ENCODE data around the gene DHCR7. TPM values are rescaled to one million over a fixed set of nuclear protein-coding genes. Genes with fewer than 3 reads are reported as not detected.

The DHCR7 gene
- total and polyA plus RNA-seq, 7 donors, result 4.9 to 15.1 (median 8.4) TPM

GRCh38 chr11:71453037-71453917, 5.1 kb upstream of the DHCR7 start, which contains the start of gene NADSYN1:
Gene NADSYN1 (plus strand): TSS chr11:71453203. CDS start chr11:71453297, 94 bp downstream.
- DNase-seq, result peak; percentile 97 to 99
- WGBS, 3 donors, result 1 to 2% (median 2%) methylated on average over 47 to 61 of the region's 61 CpGs
- H3K9me3 ChIP-seq, result no peaks in the 10 kb centered on the region
- H3K4me1 ChIP-seq, result peaks cover 16% of the 10 kb centered on the region
- H3K36me3 ChIP-seq (ENCODE audit: insufficient read depth in 1 of 2, low read depth in 1 of 2), result peaks cover 3 to 36% of the 10 kb centered on the region in 2 donors
- peak within 1 kb of the TSS; percentile 87 for H3K4me3 ChIP-seq
- intact Hi-C loops (cut with DNase I), result loop anchor here in 1 of 2 donors (10.0 kb wide), 1 partner anchor 1178 kb away; the partner anchor contains the start of gene PPFIA1
- peak; percentile 91 to 93 (median 91) for ATAC-seq
- no peaks in the 10 kb centered on the region for H3K27me3 ChIP-seq (ENCODE audit: insufficient read depth in 3 of 3, low read length in 2 of 3)
- peak within 1 kb of the TSS; percentile 80 for H3K27ac ChIP-seq
- TF ChIP-seq CTCF (IDR thresholded peaks at IDR 0.05), result no peak

GRCh38 chr11:71452199-71453036, 4.2 kb upstream of the DHCR7 start:
- intact Hi-C loops (cut with DNase I), result loop anchor here in 1 of 2 donors (10.0 kb wide), 1 partner anchor 1178 kb away; the partner anchor contains the start of gene PPFIA1
- peak in 1 of 4 donors; percentile 30 for ATAC-seq
- Histone ChIP-seq H3K4me1 (peaks cover 16% of the 10 kb centered on the region), H3K4me3 (peak overlapping the region; percentile 87), H3K27me3 (ENCODE audit: insufficient read depth in 3 of 3, low read length in 2 of 3) (no peaks in the 10 kb centered on the region), H3K27ac (peak overlapping the region; percentile 80), H3K9me3 (no peaks in the 10 kb centered on the region), H3K36me3 (ENCODE audit: insufficient read depth in 1 of 2, low read depth in 1 of 2) (peaks cover 3 to 27% of the 10 kb centered on the region in 2 donors)
- 4 to 11% (median 9%) methylated on average over 37 to 40 of the region's 40 CpGs for WGBS, 3 donors
- no peak for TF ChIP-seq CTCF (IDR thresholded peaks at IDR 0.05)
- peak in 1 of 2 donors; percentile 66 for DNase-seq

GRCh38 chr11:71451596-71452198, 3.5 kb upstream of the DHCR7 start:
- WGBS, 3 donors, result 60 to 65% (median 62%) methylated on average over 9 of the region's 9 CpGs
- H3K9me3 ChIP-seq, result no peaks in the 10 kb centered on the region
- TF ChIP-seq CTCF (IDR thresholded peaks at IDR 0.05), result no peak
- peak overlapping the region; percentile 80 for H3K27ac ChIP-seq
- peaks cover 16% of the 10 kb centered on the region for H3K4me1 ChIP-seq
- peak in 1 of 2 donors; percentile 49 for DNase-seq
- intact Hi-C loops (cut with DNase I), result loop anchor here in 1 of 2 donors (10.0 kb wide), 1 partner anchor 1177 kb away; the partner anchor contains the start of gene PPFIA1
- peak overlapping the region; percentile 87 for H3K4me3 ChIP-seq
- no peak for ATAC-seq
- no peaks in the 10 kb centered on the region for H3K27me3 ChIP-seq (ENCODE audit: insufficient read depth in 3 of 3, low read length in 2 of 3)
- H3K36me3 ChIP-seq (ENCODE audit: insufficient read depth in 1 of 2, low read depth in 1 of 2), result peaks cover 3 to 20% of the 10 kb centered on the region in 2 donors

- H3K27ac ChIP-seq, result peak overlapping the region; percentile 11
- WGBS, 3 donors, result 77 to 88% (median 81%) methylated on average over 3 of the region's 3 CpGs
- TF ChIP-seq CTCF (IDR thresholded peaks at IDR 0.05), result no peak
These were observed 2.7 kb upstream of the DHCR7 start for GRCh38 chr11:71450939-71451338.

More at GRCh38 chr11:71450939-71451338, 2.7 kb upstream of the DHCR7 start:
- DNase-seq (no peak), ATAC-seq (no peak)
- H3K9me3 ChIP-seq, result no peaks in the 10 kb centered on the region
- peaks cover 0 to 12% of the 10 kb centered on the region in 2 donors for H3K36me3 ChIP-seq (ENCODE audit: insufficient read depth in 1 of 2, low read depth in 1 of 2)
- H3K4me3 ChIP-seq, result no peak overlapping the region
- H3K27me3 ChIP-seq (ENCODE audit: insufficient read depth in 3 of 3, low read length in 2 of 3), result no peaks in the 10 kb centered on the region
- H3K4me1 ChIP-seq, result peaks cover 16% of the 10 kb centered on the region
- intact Hi-C loops (cut with DNase I), result loop anchor here in 1 of 2 donors (10.0 kb wide), 1 partner anchor 1176 kb away; the partner anchor contains the start of gene PPFIA1

Data from psoas muscle (tissue), 8 donors.